Measurements from ENCODE around the gene SMYD3. TPM values are rescaled to one million over a fixed set of nuclear protein-coding genes. Genes with fewer than 3 reads are reported as not detected.

SMYD3 gene
- total and polyA plus RNA-seq, 9 of the 15 experiments (the other 6 are each of a cell fraction or from before 2014, with no cell fraction given): 128 to 440 (median 197) TPM

GRCh38 chr1:246350745-246351144 is 156.3 kb downstream of the SMYD3 start:
- H3K4me2 ChIP-seq (ENCODE audit: insufficient read depth, low read length): no peak overlapping the region; the same call in 1 of the 2 replicates
- H3K4me3 ChIP-seq: no peak overlapping the region
- H3K27me3 ChIP-seq (ENCODE audit: control insufficient read depth in 2 of 2, insufficient read depth in 2 of 2, low read length in 2 of 2): no peaks in the 10 kb centered on the region
- peaks cover 0 to 10% of the 10 kb centered on the region in 2 experiments; a peak in 2 of 5 replicates for H3K4me1 ChIP-seq (replicated peaks in 1 of 2; ENCODE audit: control insufficient read depth in 2 of 2, insufficient read depth in 2 of 2, low read length in 2 of 2)
- ATAC-seq (peak; percentile 62), FAIRE-seq (peak; percentile 79), DNase-seq (ENCODE audit: extremely low read depth in 1 of 4, low spot score in 3 of 4) (no peak)
- no peaks in the 10 kb centered on the region for H4K20me1 ChIP-seq (replicated peaks; ENCODE audit: control insufficient read depth, insufficient read depth, low read length)
- no peaks in the 10 kb centered on the region for H3K9me3 ChIP-seq (replicated peaks; ENCODE audit: control insufficient read depth, insufficient read depth, low read depth, low read length)
- no peaks in the 10 kb centered on the region for H3K9me1 ChIP-seq (ENCODE audit: control insufficient read depth, insufficient read depth, low read length)
- ChIA-PET CTCF (ENCODE audit: low intra/inter-chr PET ratio) (no interaction called here), POLR2A (interaction anchor here (1.3 to 1.8 kb wide), 3 partner anchors 8 to 18 kb away, joined by 3 to 8 read pairs (median 6); no protein-coding TSS in a partner anchor)
- no peak overlapping the region for H3K27ac ChIP-seq (ENCODE audit: extremely low read depth, low read depth, low read length)
- in situ Hi-C loops (cut with MboI): no loop called here
- BruUV-seq (replicated peaks): no TSS peak
- intact Hi-C loops (cut with micrococcal nuclease): no loop called here
- no peak overlapping the region for H3K9ac ChIP-seq (ENCODE audit: insufficient read depth in 1 of 2, low read depth in 2 of 2, low read length in 2 of 2)
- no peaks in the 10 kb centered on the region for H3K79me2 ChIP-seq (ENCODE audit: control insufficient read depth, insufficient read depth, low read length)
- no peaks in the 10 kb centered on the region for H3K36me3 ChIP-seq (ENCODE audit: control insufficient read depth, insufficient read depth, low read length)
- H2AFZ ChIP-seq (ENCODE audit: low read depth, low read length): 0 out of 2 replicates have a peak overlapping the region, but pooled peaks have one; percentile 1
- 6% methylated on average over 6 of the region's 6 CpGs for WGBS (ENCODE audit: insufficient coverage, low coverage, missing lambda C conversion rate)
- TF ChIP-seq NFRKB (IDR thresholded peaks at IDR 0.05; ENCODE audit: low read depth): no peak
- no peak for TF ChIP-seq KLF16 (IDR thresholded peaks at IDR 0.05)
- TF ChIP-seq GABPB2 (CRISPR knock-in tag; conservative IDR thresholded peaks at IDR 0.05): no peak
- no peak for TF ChIP-seq NR2C1 (IDR thresholded peaks at IDR 0.05)
- TF ChIP-seq NR2C1 (tag; IDR thresholded peaks at IDR 0.05): no peak
- no peak for TF ChIP-seq ZNF197 (CRISPR knock-in tag; IDR thresholded peaks at IDR 0.05; ENCODE audit: low read depth)
- no peak for TF ChIP-seq YY1 (IDR thresholded peaks at IDR 0.05; ENCODE audit: borderline replicate concordance in 1 of 3, control insufficient read depth in 1 of 3, extremely low read depth in 1 of 3, insufficient read depth in 3 of 3, insufficient read length in 1 of 3, insufficient replicate concordance in 2 of 3, low read depth in 1 of 3, low read length in 2 of 3)
- no peak for TF ChIP-seq ETS2 (tag; IDR thresholded peaks at IDR 0.05; ENCODE audit: borderline replicate concordance, poor library complexity, severe bottlenecking)
- TF ChIP-seq HDAC2 (IDR thresholded peaks at IDR 0.05): peak; percentile 32; the same call in 1 of the 2 replicates
- TF ChIP-seq PURB (CRISPR knock-in tag; IDR thresholded peaks at IDR 0.05; ENCODE audit: low read depth): no peak
- no peak for TF ChIP-seq ZNF511 (CRISPR knock-in tag; IDR thresholded peaks at IDR 0.05)
- TF ChIP-seq NFIX (CRISPR knock-in tag; IDR thresholded peaks at IDR 0.05; ENCODE audit: low read depth): no peak
- TF ChIP-seq SRSF7 (optimal IDR thresholded peaks at IDR 0.05; ENCODE audit: low read depth, low read length): no peak
- no peak for TF ChIP-seq POLR2A (conservative IDR thresholded peaks at IDR 0.05)
- no peak for TF ChIP-seq SFPQ (IDR thresholded peaks at IDR 0.05; ENCODE audit: low read depth, low read length)
- no peak for TF ChIP-seq EP400 (IDR thresholded peaks at IDR 0.05)
- TF ChIP-seq ZNF57 (CRISPR knock-in tag; IDR thresholded peaks at IDR 0.05): no peak
- TF ChIP-seq CREM (IDR thresholded peaks at IDR 0.05; ENCODE audit: low read depth): peak; percentile 13; the same call in 1 of the 2 replicates

Measured in K562 (cell line).